HEK293 (cell line): ENCODE results near the gene ITGB4.

ENCODE experiments used
- CTCF ChIP-seq: fragments of 450-650 bp; formaldehyde crosslinking; IDR thresholded peaks from 2 replicates; pipeline ENCODE4 v1.5.1; 2016; ENCODE audit warnings: missing biosample characterization, missing genetic modification characterization
- PRDM1 ChIP-seq: fragments of 450-650 bp; formaldehyde crosslinking; IDR thresholded peaks from 2 replicates; pipeline ENCODE4; 2016; ENCODE audit warnings: missing biosample characterization, missing genetic modification characterization
- ZFP37 ChIP-seq: fragments of 450-650 bp; formaldehyde crosslinking; IDR thresholded peaks from 2 replicates; pipeline ENCODE4 v1.5.1; 2016; ENCODE audit warnings: missing biosample characterization, missing genetic modification characterization
- ZNF114 ChIP-seq: fragments of 450-650 bp; formaldehyde crosslinking; IDR thresholded peaks from 2 replicates; pipeline ENCODE4 v1.5.0; 2017; ENCODE audit warnings: missing biosample characterization, missing genetic modification characterization
- ZNF16 ChIP-seq: fragments of 450-650 bp; formaldehyde crosslinking; IDR thresholded peaks from 2 replicates; pipeline ENCODE4 v1.5.1; 2016; ENCODE audit warnings: low read depth, missing biosample characterization, missing genetic modification characterization
- ZNF18 ChIP-seq: fragments of 450-650 bp; formaldehyde crosslinking; IDR thresholded peaks from 2 replicates; pipeline ENCODE4 v1.5.1; 2016; ENCODE audit warnings: missing biosample characterization, missing genetic modification characterization
- ZNF335 ChIP-seq: fragments of 450-650 bp; formaldehyde crosslinking; conservative IDR thresholded peaks from 2 replicates; pipeline ENCODE4 v1.5.1; 2016; ENCODE audit warnings: missing biosample characterization, missing genetic modification characterization
- ZNF366 ChIP-seq: fragments of 450-650 bp; formaldehyde crosslinking; conservative IDR thresholded peaks from 2 replicates; pipeline ENCODE4 v1.5.1; 2016; ENCODE audit warnings: missing biosample characterization, missing genetic modification characterization
- ZNF391 ChIP-seq: fragments of 450-650 bp; formaldehyde crosslinking; IDR thresholded peaks from 2 replicates; pipeline ENCODE4 v1.5.1; 2016; ENCODE audit warnings: low read depth, missing biosample characterization, missing genetic modification characterization, borderline replicate concordance
- ZNF664 ChIP-seq: fragments of 450-650 bp; formaldehyde crosslinking; IDR thresholded peaks from 2 replicates; pipeline ENCODE4 v1.5.1; 2016; ENCODE audit warnings: missing biosample characterization, missing genetic modification characterization
- ZNF785 ChIP-seq: fragments of 450-650 bp; formaldehyde crosslinking; IDR thresholded peaks from 2 replicates; pipeline ENCODE4 v1.5.1; 2016; ENCODE audit warnings: missing biosample characterization, missing genetic modification characterization
- TF ChIP-seq, protein P1 (sequence below): fragments of 450-650 bp; formaldehyde crosslinking; IDR thresholded peaks from 2 replicates; pipeline ENCODE4 v1.5.1; 2016; ENCODE audit warnings: missing biosample characterization, missing genetic modification characterization, low read depth
- TF ChIP-seq, protein P2 (sequence below): fragments of 450-650 bp; formaldehyde crosslinking; IDR thresholded peaks from 2 replicates; pipeline ENCODE4 v1.5.1; 2016; ENCODE audit warnings: missing biosample characterization, missing genetic modification characterization
- TF ChIP-seq, protein P3 (sequence below): fragments of 450-650 bp; formaldehyde crosslinking; conservative IDR thresholded peaks from 2 replicates; pipeline ENCODE4 v1.5.1; 2016; ENCODE audit warnings: low read depth, missing biosample characterization, missing genetic modification characterization

DNA sequence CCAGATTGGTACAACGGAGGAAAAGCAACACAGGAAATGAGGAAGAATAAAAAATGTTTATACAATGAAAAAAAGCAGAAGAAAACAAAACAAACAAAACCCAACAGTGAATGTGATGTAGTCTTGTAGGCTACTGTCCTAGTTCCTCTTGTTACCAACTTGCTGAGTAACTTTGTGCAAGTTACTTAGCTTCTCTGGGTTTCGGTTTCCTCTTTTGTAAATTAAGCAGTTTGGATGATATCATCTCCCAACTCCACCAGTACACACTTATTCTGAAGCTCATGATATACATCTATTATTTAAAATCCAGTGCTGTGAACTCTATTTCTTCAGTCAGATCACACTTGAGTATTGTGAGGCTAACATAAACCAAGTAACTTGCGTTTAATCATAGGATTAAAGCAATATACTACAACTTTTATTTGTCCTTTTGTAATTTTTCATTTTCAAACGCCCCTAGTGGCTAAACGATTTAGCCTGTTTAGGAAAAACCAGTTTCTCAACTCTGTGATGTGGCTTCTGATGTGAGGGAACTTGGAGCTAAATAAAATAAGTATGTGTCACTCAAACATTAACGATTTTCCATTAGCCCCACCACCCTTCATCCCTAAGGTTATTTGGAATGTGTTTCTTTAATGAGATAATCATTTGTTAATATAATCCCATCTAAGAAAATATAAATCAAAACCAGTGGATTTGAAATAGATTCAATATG lies 62.0 kb downstream of the ITGB4 start:
- TF ChIP-seq CTCF (tag by site-specific recombination) (peak; percentile 45; the same call in 1 of the 2 replicates), ZFP37 (tag by site-specific recombination) (no peak), ZNF366 (no peak), ZNF335 (tag by site-specific recombination) (no peak), ZNF664 (peak; percentile 63; the same call in 1 of the 2 replicates), ZNF785 (tag by site-specific recombination) (no peak), ZNF114 (tag by site-specific recombination) (no peak), ZNF391 (tag by site-specific recombination) (no peak), ZNF18 (tag by site-specific recombination) (no peak), PRDM1 (tag by site-specific recombination) (peak; percentile 67), ZNF16 (tag by site-specific recombination) (no peak)
- TF ChIP-seq, protein P1, sequence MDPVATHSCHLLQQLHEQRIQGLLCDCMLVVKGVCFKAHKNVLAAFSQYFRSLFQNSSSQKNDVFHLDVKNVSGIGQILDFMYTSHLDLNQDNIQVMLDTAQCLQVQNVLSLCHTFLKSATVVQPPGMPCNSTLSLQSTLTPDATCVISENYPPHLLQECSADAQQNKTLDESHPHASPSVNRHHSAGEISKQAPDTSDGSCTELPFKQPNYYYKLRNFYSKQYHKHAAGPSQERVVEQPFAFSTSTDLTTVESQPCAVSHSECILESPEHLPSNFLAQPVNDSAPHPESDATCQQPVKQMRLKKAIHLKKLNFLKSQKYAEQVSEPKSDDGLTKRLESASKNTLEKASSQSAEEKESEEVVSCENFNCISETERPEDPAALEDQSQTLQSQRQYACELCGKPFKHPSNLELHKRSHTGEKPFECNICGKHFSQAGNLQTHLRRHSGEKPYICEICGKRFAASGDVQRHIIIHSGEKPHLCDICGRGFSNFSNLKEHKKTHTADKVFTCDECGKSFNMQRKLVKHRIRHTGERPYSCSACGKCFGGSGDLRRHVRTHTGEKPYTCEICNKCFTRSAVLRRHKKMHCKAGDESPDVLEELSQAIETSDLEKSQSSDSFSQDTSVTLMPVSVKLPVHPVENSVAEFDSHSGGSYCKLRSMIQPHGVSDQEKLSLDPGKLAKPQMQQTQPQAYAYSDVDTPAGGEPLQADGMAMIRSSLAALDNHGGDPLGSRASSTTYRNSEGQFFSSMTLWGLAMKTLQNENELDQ (tag by site-specific recombination), result no peak
- TF ChIP-seq, protein P2, sequence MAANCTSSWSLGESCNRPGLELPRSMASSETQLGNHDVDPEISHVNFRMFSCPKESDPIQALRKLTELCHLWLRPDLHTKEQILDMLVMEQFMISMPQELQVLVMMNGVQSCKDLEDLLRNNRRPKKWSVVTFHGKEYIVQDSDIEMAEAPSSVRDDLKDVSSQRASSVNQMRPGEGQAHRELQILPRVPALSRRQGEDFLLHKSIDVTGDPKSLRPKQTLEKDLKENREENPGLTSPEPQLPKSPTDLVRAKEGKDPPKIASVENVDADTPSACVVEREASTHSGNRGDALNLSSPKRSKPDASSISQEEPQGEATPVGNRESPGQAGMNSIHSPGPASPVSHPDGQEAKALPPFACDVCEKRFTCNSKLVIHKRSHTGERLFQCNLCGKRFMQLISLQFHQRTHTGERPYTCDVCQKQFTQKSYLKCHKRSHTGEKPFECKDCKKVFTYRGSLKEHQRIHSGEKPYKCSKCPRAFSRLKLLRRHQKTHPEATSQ (tag by site-specific recombination), result no peak
- TF ChIP-seq, protein P3, sequence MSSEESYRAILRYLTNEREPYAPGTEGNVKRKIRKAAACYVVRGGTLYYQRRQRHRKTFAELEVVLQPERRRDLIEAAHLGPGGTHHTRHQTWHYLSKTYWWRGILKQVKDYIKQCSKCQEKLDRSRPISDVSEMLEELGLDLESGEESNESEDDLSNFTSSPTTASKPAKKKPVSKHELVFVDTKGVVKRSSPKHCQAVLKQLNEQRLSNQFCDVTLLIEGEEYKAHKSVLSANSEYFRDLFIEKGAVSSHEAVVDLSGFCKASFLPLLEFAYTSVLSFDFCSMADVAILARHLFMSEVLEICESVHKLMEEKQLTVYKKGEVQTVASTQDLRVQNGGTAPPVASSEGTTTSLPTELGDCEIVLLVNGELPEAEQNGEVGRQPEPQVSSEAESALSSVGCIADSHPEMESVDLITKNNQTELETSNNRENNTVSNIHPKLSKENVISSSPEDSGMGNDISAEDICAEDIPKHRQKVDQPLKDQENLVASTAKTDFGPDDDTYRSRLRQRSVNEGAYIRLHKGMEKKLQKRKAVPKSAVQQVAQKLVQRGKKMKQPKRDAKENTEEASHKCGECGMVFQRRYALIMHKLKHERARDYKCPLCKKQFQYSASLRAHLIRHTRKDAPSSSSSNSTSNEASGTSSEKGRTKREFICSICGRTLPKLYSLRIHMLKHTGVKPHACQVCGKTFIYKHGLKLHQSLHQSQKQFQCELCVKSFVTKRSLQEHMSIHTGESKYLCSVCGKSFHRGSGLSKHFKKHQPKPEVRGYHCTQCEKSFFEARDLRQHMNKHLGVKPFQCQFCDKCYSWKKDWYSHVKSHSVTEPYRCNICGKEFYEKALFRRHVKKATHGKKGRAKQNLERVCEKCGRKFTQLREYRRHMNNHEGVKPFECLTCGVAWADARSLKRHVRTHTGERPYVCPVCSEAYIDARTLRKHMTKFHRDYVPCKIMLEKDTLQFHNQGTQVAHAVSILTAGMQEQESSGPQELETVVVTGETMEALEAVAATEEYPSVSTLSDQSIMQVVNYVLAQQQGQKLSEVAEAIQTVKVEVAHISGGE, result no peak
